ENCODE results near the gene PARK7. TPM values are rescaled to one million over a fixed set of nuclear protein-coding genes. Genes with fewer than 3 reads are reported as not detected.
A peak's percentile ranks its signal among the peaks of the same experiment; 100 is the strongest.

The PARK7 gene
- total and polyA plus RNA-seq, 2 experiments from 2014 or later = 178 to 679 TPM

GRCh38 chr1:7991504-7992440, 30.3 kb downstream of the PARK7 start:
- peaks cover 3% of the 10 kb centered on the region for H3K27me3 Mint-ChIP-seq (ENCODE audit: insufficient read depth, low read depth, poor library complexity)
- peaks cover 17% of the 10 kb centered on the region for H3K4me1 Mint-ChIP-seq
- ATAC-seq (peak; percentile 99), DNase-seq (ENCODE audit: low spot score) (peak; percentile 96)
- peak overlapping the region; percentile 7; the same call in 2 of the 3 replicates for H3K4me3 Mint-ChIP-seq
- Histone ChIP-seq H3K4me2 (0 out of 2 replicates have a peak overlapping the region, but pooled peaks have one; percentile 29), H2AFZ (no peak overlapping the region), H3K9me2 (ENCODE audit: insufficient read depth) (no peaks in the 10 kb centered on the region), H3K79me2 (replicated peaks; ENCODE audit: insufficient read depth) (no peaks in the 10 kb centered on the region), H3K4me1 (ENCODE audit: insufficient read depth) (peaks cover 3% of the 10 kb centered on the region; the same call in 1 of the 2 replicates), H3K27ac (ENCODE audit: low read depth) (peak overlapping the region; percentile 85), H4K20me1 (replicated peaks; ENCODE audit: insufficient read depth) (no peaks in the 10 kb centered on the region), H3K36me3 (ENCODE audit: insufficient read depth) (no peaks in the 10 kb centered on the region), H3K27me3 (ENCODE audit: insufficient read depth) (no peaks in the 10 kb centered on the region), H3F3A (replicated peaks; ENCODE audit: low read depth) (peaks cover 9% of the 10 kb centered on the region; the same call in 1 of the 2 replicates), H3K4me3 (no peak overlapping the region)
- peak overlapping the region; percentile 66 for H3K27ac Mint-ChIP-seq
- peaks cover 2% of the 10 kb centered on the region; the same call in 1 of the 3 replicates for H3K9me3 Mint-ChIP-seq
- no peak for TF ChIP-seq STAT1 (IDR thresholded peaks at IDR 0.05; ENCODE audit: unreplicated experiment)
- TF ChIP-seq CREB1 (CRISPR knock-in tag; IDR thresholded peaks at IDR 0.05; ENCODE audit: low read depth) = 0 out of 2 replicates have a peak, but pooled peaks have one; percentile 20
- TF ChIP-seq NANOG (IDR thresholded peaks at IDR 0.05; ENCODE audit: borderline replicate concordance) = 0 out of 2 replicates have a peak, but pooled peaks have one; percentile 6
- TF ChIP-seq, protein P1, sequence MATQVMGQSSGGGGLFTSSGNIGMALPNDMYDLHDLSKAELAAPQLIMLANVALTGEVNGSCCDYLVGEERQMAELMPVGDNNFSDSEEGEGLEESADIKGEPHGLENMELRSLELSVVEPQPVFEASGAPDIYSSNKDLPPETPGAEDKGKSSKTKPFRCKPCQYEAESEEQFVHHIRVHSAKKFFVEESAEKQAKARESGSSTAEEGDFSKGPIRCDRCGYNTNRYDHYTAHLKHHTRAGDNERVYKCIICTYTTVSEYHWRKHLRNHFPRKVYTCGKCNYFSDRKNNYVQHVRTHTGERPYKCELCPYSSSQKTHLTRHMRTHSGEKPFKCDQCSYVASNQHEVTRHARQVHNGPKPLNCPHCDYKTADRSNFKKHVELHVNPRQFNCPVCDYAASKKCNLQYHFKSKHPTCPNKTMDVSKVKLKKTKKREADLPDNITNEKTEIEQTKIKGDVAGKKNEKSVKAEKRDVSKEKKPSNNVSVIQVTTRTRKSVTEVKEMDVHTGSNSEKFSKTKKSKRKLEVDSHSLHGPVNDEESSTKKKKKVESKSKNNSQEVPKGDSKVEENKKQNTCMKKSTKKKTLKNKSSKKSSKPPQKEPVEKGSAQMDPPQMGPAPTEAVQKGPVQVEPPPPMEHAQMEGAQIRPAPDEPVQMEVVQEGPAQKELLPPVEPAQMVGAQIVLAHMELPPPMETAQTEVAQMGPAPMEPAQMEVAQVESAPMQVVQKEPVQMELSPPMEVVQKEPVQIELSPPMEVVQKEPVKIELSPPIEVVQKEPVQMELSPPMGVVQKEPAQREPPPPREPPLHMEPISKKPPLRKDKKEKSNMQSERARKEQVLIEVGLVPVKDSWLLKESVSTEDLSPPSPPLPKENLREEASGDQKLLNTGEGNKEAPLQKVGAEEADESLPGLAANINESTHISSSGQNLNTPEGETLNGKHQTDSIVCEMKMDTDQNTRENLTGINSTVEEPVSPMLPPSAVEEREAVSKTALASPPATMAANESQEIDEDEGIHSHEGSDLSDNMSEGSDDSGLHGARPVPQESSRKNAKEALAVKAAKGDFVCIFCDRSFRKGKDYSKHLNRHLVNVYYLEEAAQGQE (IDR thresholded peaks at IDR 0.05; ENCODE audit: unreplicated experiment) = no peak
- TF ChIP-seq POLR2AphosphoS5 (IDR thresholded peaks at IDR 0.05; ENCODE audit: low read depth) = peak; percentile 26; the same call in 1 of the 2 replicates
- no peak for TF ChIP-seq JUNB (IDR thresholded peaks at IDR 0.05; ENCODE audit: unreplicated experiment)
- TF ChIP-seq, protein P2, sequence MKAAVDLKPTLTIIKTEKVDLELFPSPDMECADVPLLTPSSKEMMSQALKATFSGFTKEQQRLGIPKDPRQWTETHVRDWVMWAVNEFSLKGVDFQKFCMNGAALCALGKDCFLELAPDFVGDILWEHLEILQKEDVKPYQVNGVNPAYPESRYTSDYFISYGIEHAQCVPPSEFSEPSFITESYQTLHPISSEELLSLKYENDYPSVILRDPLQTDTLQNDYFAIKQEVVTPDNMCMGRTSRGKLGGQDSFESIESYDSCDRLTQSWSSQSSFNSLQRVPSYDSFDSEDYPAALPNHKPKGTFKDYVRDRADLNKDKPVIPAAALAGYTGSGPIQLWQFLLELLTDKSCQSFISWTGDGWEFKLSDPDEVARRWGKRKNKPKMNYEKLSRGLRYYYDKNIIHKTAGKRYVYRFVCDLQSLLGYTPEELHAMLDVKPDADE (IDR thresholded peaks at IDR 0.05) = no peak
- TF ChIP-seq ZNF114 (CRISPR knock-in tag; IDR thresholded peaks at IDR 0.05) = peak; percentile 59; the same call in 1 of the 2 replicates
- peaks cover 15% of the 10 kb centered on the region for H3K36me3 Mint-ChIP-seq (ENCODE audit: low read depth)

GRCh38 chr1:7992885-7993284, 31.4 kb downstream of the PARK7 start:
- Histone ChIP-seq H3K36me3 (ENCODE audit: insufficient read depth) (no peaks in the 10 kb centered on the region), H3K79me2 (replicated peaks; ENCODE audit: insufficient read depth) (no peaks in the 10 kb centered on the region), H3K4me3 (no peak overlapping the region), H3K27me3 (ENCODE audit: insufficient read depth) (no peaks in the 10 kb centered on the region), H3K27ac (ENCODE audit: low read depth) (peak overlapping the region; percentile 88), H3K9me2 (ENCODE audit: insufficient read depth) (no peaks in the 10 kb centered on the region), H2AFZ (no peak overlapping the region), H4K20me1 (replicated peaks; ENCODE audit: insufficient read depth) (no peaks in the 10 kb centered on the region), H3K4me1 (ENCODE audit: insufficient read depth) (peaks cover 3% of the 10 kb centered on the region; the same call in 1 of the 2 replicates), H3K4me2 (no peak overlapping the region), H3F3A (replicated peaks; ENCODE audit: low read depth) (peaks cover 9% of the 10 kb centered on the region; the same call in 1 of the 2 replicates)
- Mint-ChIP-seq H3K4me3 (no peak overlapping the region), H3K9me3 (peaks cover 2% of the 10 kb centered on the region; the same call in 1 of the 3 replicates), H3K27ac (peak overlapping the region; percentile 65; the same call in 1 of the 2 replicates), H3K36me3 (ENCODE audit: low read depth) (peaks cover 23% of the 10 kb centered on the region), H3K4me1 (peaks cover 17% of the 10 kb centered on the region), H3K27me3 (ENCODE audit: insufficient read depth, low read depth, poor library complexity) (peaks cover 3% of the 10 kb centered on the region)
- DNase-seq (ENCODE audit: low spot score) (no peak), ATAC-seq (no peak)
- TF ChIP-seq, protein P2 (IDR thresholded peaks at IDR 0.05) = no peak
- no peak for TF ChIP-seq STAT1 (IDR thresholded peaks at IDR 0.05; ENCODE audit: unreplicated experiment)
- no peak for TF ChIP-seq JUNB (IDR thresholded peaks at IDR 0.05; ENCODE audit: unreplicated experiment)
- TF ChIP-seq, protein P1 (IDR thresholded peaks at IDR 0.05; ENCODE audit: unreplicated experiment) = no peak
- no peak for TF ChIP-seq ZNF114 (CRISPR knock-in tag; IDR thresholded peaks at IDR 0.05)

All from GM23338 (cell line).